ENCODE results near the gene CNGB1. TPM values are rescaled to one million over a fixed set of nuclear protein-coding genes. Genes with fewer than 3 reads are reported as not detected.

CNGB1 gene
- total RNA-seq, 1 experiment from 2014 or later: 0.04 TPM

DNA sequence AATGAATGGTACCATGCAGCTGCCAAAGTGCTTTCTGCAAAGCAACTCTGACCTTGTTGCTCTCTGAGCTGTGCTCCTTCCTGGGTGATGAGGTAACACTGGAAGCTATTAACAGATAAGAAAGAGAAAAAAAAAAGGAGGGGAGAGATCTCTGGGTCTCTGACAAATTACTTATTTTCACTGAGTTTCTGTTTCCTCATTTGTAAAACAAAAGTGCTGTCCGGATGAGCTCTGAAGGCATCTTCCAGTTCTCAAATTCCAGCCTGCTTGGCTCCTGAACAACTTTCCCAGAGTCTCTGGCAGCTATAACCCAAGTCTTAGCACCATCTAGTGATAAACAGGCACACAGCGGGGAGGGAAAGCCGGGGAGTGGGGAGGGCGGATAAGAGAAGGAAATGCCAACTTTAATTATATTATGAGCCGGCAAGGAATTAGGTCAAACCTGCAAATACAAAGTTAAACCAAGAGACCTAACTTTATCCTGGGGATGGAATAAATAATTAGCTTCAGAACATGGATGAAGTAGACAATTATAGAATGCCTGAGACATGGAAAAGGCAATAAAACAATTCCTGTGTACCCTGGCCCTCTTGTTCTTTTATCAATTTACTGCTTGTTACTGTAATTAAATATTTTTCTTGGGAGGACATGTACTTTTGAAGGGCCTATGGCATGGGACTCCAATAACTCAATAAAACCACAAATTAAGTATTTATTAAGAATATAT is 107.3 kb downstream of the CNGB1 start:
- TF ChIP-seq EZH2 (IDR thresholded peaks at IDR 0.05; ENCODE audit: low read length, unreplicated experiment): no peak
- no peak for TF ChIP-seq EZH2phosphoT487 (IDR thresholded peaks at IDR 0.05; ENCODE audit: borderline replicate concordance, low read length)
- TF ChIP-seq, protein P1, sequence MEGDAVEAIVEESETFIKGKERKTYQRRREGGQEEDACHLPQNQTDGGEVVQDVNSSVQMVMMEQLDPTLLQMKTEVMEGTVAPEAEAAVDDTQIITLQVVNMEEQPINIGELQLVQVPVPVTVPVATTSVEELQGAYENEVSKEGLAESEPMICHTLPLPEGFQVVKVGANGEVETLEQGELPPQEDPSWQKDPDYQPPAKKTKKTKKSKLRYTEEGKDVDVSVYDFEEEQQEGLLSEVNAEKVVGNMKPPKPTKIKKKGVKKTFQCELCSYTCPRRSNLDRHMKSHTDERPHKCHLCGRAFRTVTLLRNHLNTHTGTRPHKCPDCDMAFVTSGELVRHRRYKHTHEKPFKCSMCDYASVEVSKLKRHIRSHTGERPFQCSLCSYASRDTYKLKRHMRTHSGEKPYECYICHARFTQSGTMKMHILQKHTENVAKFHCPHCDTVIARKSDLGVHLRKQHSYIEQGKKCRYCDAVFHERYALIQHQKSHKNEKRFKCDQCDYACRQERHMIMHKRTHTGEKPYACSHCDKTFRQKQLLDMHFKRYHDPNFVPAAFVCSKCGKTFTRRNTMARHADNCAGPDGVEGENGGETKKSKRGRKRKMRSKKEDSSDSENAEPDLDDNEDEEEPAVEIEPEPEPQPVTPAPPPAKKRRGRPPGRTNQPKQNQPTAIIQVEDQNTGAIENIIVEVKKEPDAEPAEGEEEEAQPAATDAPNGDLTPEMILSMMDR (conservative IDR thresholded peaks at IDR 0.05; ENCODE audit: low read depth, low read length): peak; percentile 77
- Histone ChIP-seq H3F3A (ENCODE audit: low read length, unreplicated experiment) (no peaks in the 10 kb centered on the region), H3K79me2 (ENCODE audit: low read length) (no peaks in the 10 kb centered on the region), H3K4me3 (ENCODE audit: low read length) (no peak overlapping the region), H3K27me3 (ENCODE audit: low read length) (no peaks in the 10 kb centered on the region), H3K27ac (ENCODE audit: low read length) (no peak overlapping the region), H2AFZ (ENCODE audit: low read length) (no peak overlapping the region), H3K9me2 (replicated peaks; ENCODE audit: low read length) (no peaks in the 10 kb centered on the region), H3K4me2 (ENCODE audit: low read length) (peak overlapping the region; percentile 64; the same call in 1 of the 2 replicates), H3K9me3 (ENCODE audit: low read length) (no peaks in the 10 kb centered on the region), H4K20me1 (ENCODE audit: low read length) (no peaks in the 10 kb centered on the region), H3K9ac (ENCODE audit: low read length) (no peak overlapping the region), H3K36me3 (ENCODE audit: low read depth, low read length) (no peaks in the 10 kb centered on the region), H3K4me1 (ENCODE audit: insufficient read depth, low read length) (peaks cover 22% of the 10 kb centered on the region)
- no TSS peak for BruUV-seq (replicated peaks)
- intact Hi-C loops (cut with micrococcal nuclease): loop anchor here (1.0 to 2.0 kb wide), 2 partner anchors 69 to 106 kb away; no protein-coding TSS in a partner anchor
- ChIA-PET POLR2A (ENCODE audit: unreplicated experiment) (interaction anchor here (0.5 to 0.7 kb wide), 2 partner anchors 45 to 55 kb away, joined by 19 to 21 read pairs; no protein-coding TSS in a partner anchor), CTCF (interaction anchor here (0.6 to 1.1 kb wide), 6 partner anchors 26 to 217 kb away, joined by 3 to 9 read pairs (median 4); no protein-coding TSS in a partner anchor)
- ATAC-seq: peak; percentile 87
- DNase-seq: peak; percentile 71

DNA sequence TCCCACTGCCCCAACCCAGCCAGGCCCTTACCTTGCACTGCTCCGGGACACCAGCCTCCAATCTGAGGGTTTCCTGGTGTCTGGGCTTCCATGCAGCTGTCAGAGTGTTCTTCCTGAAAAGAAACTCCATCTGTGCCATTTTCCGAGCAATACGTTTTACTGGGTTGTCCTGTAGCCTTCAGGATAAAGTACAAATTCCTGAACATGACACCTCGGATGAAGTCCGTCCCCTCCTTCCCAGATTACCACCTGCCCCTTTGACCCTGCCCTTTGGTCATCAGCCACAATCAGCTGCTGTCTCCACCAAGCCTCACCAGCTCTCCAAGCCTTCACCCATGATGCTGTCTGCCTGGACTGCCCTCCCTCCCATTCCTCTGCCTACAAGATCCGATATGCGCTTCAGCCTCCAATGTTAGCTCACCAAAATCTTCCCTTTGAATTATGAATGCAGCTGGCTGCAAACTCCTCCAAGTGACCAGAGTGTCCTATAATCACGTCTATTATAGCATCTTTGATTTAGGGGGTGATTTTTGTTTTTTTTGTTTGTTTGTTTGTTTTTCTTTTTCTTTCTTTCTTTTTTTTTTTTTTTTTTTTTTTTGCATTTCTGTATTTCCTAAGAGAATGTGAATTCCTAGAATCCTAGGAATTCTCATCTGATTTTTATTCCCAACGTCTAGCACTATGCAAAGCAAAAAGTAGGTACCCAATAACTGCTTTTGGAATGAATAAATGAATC is 108.1 kb downstream of the CNGB1 start:
- Histone ChIP-seq H3K4me1 (ENCODE audit: insufficient read depth, low read length) (peaks cover 22% of the 10 kb centered on the region), H3K9me3 (ENCODE audit: low read length) (no peaks in the 10 kb centered on the region), H2AFZ (ENCODE audit: low read length) (no peak overlapping the region), H3K4me2 (ENCODE audit: low read length) (peak overlapping the region; percentile 64; the same call in 1 of the 2 replicates), H3K27me3 (ENCODE audit: low read length) (no peaks in the 10 kb centered on the region), H3K27ac (ENCODE audit: low read length) (no peak overlapping the region), H3K9ac (ENCODE audit: low read length) (no peak overlapping the region), H4K20me1 (ENCODE audit: low read length) (no peaks in the 10 kb centered on the region), H3K9me2 (replicated peaks; ENCODE audit: low read length) (no peaks in the 10 kb centered on the region), H3F3A (ENCODE audit: low read length, unreplicated experiment) (no peaks in the 10 kb centered on the region), H3K4me3 (ENCODE audit: low read length) (no peak overlapping the region), H3K79me2 (ENCODE audit: low read length) (no peaks in the 10 kb centered on the region), H3K36me3 (ENCODE audit: low read depth, low read length) (no peaks in the 10 kb centered on the region)
- ATAC-seq (no peak), DNase-seq (no peak)
- BruUV-seq (replicated peaks): no TSS peak
- intact Hi-C loops (cut with micrococcal nuclease): loop anchor here (1.0 to 2.0 kb wide), 2 partner anchors 68 to 106 kb away; no protein-coding TSS in a partner anchor
- POLR2A ChIA-PET (ENCODE audit: unreplicated experiment): interaction anchor here (0.5 to 0.7 kb wide), 2 partner anchors 44 to 54 kb away, joined by 19 to 21 read pairs; no protein-coding TSS in a partner anchor
- CTCF ChIA-PET: interaction anchor here (0.6 to 1.1 kb wide), 5 partner anchors 27 to 106 kb away, joined by 3 to 9 read pairs (median 4); no protein-coding TSS in a partner anchor
- TF ChIP-seq EZH2phosphoT487 (IDR thresholded peaks at IDR 0.05; ENCODE audit: borderline replicate concordance, low read length) (no peak), EZH2 (IDR thresholded peaks at IDR 0.05; ENCODE audit: low read length, unreplicated experiment) (no peak)
- TF ChIP-seq, protein P1 (conservative IDR thresholded peaks at IDR 0.05; ENCODE audit: low read depth, low read length): no peak

Data from PC-3 (cell line).